HCT116 (cell line): Measurements from ENCODE around the gene CNKSR3.

Source experiments
- CTCF ChIP-seq, 3 experiments: fragments of 200-600 bp in 1 of 3; sonication (generic) in 1 of 3; IDR thresholded peaks in 2 of 3; conservative IDR thresholded peaks in 1 of 3; 2 replicates each; pipeline ENCODE4 v1.5.1; 2012 to 2017; ENCODE audit warnings: low read depth in 2 of 3, low read length in 2 of 3, antibody characterized with exemption in 1 of 3, borderline replicate concordance in 1 of 3, control low read depth in 1 of 3, mild to moderate bottlenecking in 1 of 3, mixed read lengths in 1 of 3, mixed run types in 1 of 3, moderate library complexity in 1 of 3; ENCODE audit not compliant: insufficient read depth in 1 of 3
- SP1 ChIP-seq: IDR thresholded peaks from 2 replicates; pipeline ENCODE4 v1.6.1; 2012; ENCODE audit warnings: low read depth
- TF ChIP-seq, protein P1 (sequence below): IDR thresholded peaks from 2 replicates; pipeline ENCODE4 v1.6.1; 2012

- TF ChIP-seq, protein P1, sequence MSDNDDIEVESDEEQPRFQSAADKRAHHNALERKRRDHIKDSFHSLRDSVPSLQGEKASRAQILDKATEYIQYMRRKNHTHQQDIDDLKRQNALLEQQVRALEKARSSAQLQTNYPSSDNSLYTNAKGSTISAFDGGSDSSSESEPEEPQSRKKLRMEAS: no peak
- TF ChIP-seq SP1 (no peak), CTCF (IDR thresholded peaks at IDR 0.05 in 2 of 3, conservative IDR thresholded peaks at IDR 0.05 in 1 of 3; ENCODE audit: borderline replicate concordance in 1 of 3, insufficient read depth in 1 of 3, low read depth in 2 of 3, low read length in 2 of 3) (no peak)
These were observed 83.5 kb downstream of the CNKSR3 start for GRCh38 chr6:154426997-154427396.
